ENCODE measurements around the gene TMEM88.

GRCh38 chr17:7822126-7822525, 32.7 kb upstream of the TMEM88 start:
- no peak for TF ChIP-seq POLR2A (IDR thresholded peaks at IDR 0.05)
- no peak for TF ChIP-seq CTCF (IDR thresholded peaks at IDR 0.05)
- no peak for TF ChIP-seq POLR2AphosphoS5 (IDR thresholded peaks at IDR 0.05)
